B cell (primary cell): ENCODE measurements around the gene RORB. TPM values are rescaled to one million over a fixed set of nuclear protein-coding genes. Genes with fewer than 3 reads are reported as not detected.

Source experiments
- ATAC-seq: fragments of 200-7000 bp; cut with Tn5 transposase; one replicate; pipeline ENCODE4 v1.10.0; 2021; ENCODE audit warnings: low read depth, mild to moderate bottlenecking, moderate number of reproducible peaks, moderate library complexity
- CTCF ChIA-PET: fragments of 350-600 bp; sonication (Branson Sonifier 250); formaldehyde crosslinking; loops from one replicate; lab custom pipeline; 2021; ENCODE audit warnings: antibody characterized with exemption, inconsistent platforms; lab: Charles Lee
- POLR2A ChIA-PET: fragments of 350-600 bp; sonication (Branson Sonifier 250); formaldehyde crosslinking; loops from one replicate; lab custom pipeline; 2021; ENCODE audit warnings: antibody characterized with exemption; lab: Charles Lee
- DNase-seq: peaks from one replicate; pipeline ENCODE4 v3.0.0; 2013
- H2AFZ ChIP-seq: 2 replicates; pipeline ENCODE4 v1.6.1; 2012; ENCODE audit warnings: mild to moderate bottlenecking, low read depth, low read length; ENCODE audit not compliant: insufficient read depth, poor library complexity, severe bottlenecking
- H3K27ac ChIP-seq, 2 donors: 1 replicate in 1 of 2; 2 replicates in 1 of 2; pipeline ENCODE4 v1.5.1; 2012 to 2013; ENCODE audit warnings: low read length in 2 of 2, mild to moderate bottlenecking in 2 of 2, moderate library complexity in 1 of 2
- H3K27me3 ChIP-seq, 4 experiments: fragments of 200-600 bp in 1 of 4; sonication (generic) in 1 of 4; replicated peaks in 1 of 4; 1 replicate in 2 of 4; 2 replicates in 2 of 4; pipeline versions ENCODE4 v1.6.1 to v1.7.0; 2013 to 2016; ENCODE audit warnings: low read length in 3 of 4, mild to moderate bottlenecking in 2 of 4, mixed read lengths in 1 of 4, moderate library complexity in 1 of 4; ENCODE audit not compliant: insufficient read depth in 4 of 4, control insufficient read depth in 3 of 4; ENCODE audit errors: control extremely low read depth in 1 of 4
- H3K36me3 ChIP-seq, 2 experiments: replicated peaks in 1 of 2; 1 replicate in 1 of 2; 2 replicates in 1 of 2; pipeline versions ENCODE4 v1.6.1 to v1.7.1; 2013; ENCODE audit warnings: low read length in 1 of 2; ENCODE audit not compliant: insufficient read depth in 2 of 2, control insufficient read depth in 1 of 2; ENCODE audit errors: control extremely low read depth in 1 of 2, extremely low read depth in 1 of 2
- H3K4me1 ChIP-seq, 2 donors: fragments of 200-600 bp in 1 of 2; sonication (generic) in 1 of 2; 1 replicate in 1 of 2; 2 replicates in 1 of 2; pipeline versions ENCODE4 v1.5.1 to v1.6.1; 2013 to 2017; ENCODE audit warnings: low read length in 2 of 2; ENCODE audit not compliant: control insufficient read depth in 2 of 2, insufficient read depth in 2 of 2
- H3K4me2 ChIP-seq: replicated peaks from 2 replicates; pipeline ENCODE3; 2012; ENCODE audit warnings: mild to moderate bottlenecking, low read depth, low read length; ENCODE audit not compliant: poor library complexity, severe bottlenecking
- H3K4me3 ChIP-seq, 5 experiments: fragments of 200-600 bp in 1 of 5; sonication (generic) in 1 of 5; 1 replicate in 3 of 5; 2 replicates in 2 of 5; pipeline versions ENCODE4 v1.5.1 to v1.7.0; 2011 to 2016; ENCODE audit warnings: low read length in 4 of 5, mild to moderate bottlenecking in 4 of 5, low read depth in 2 of 5, control low read depth in 1 of 5, moderate library complexity in 1 of 5; ENCODE audit not compliant: insufficient read depth in 1 of 5; ENCODE audit errors: control extremely low read depth in 1 of 5, extremely low read depth in 1 of 5
- H3K79me2 ChIP-seq: fragments of 200-600 bp; sonication (generic); one replicate; pipeline ENCODE4 v1.6.0; 2016; ENCODE audit warnings: low read length; ENCODE audit not compliant: control insufficient read depth, insufficient read depth
- H3K9ac ChIP-seq: fragments of 200-600 bp; sonication (generic); 2 replicates; pipeline ENCODE4 v1.6.1; 2017; ENCODE audit warnings: mild to moderate bottlenecking, low read length, moderate library complexity
- H3K9me3 ChIP-seq, 3 donors: one replicate each; pipeline versions ENCODE4 v1.6.1 to v1.7.1; 2013; ENCODE audit warnings: low read length in 2 of 3; ENCODE audit not compliant: control insufficient read depth in 2 of 3, insufficient read depth in 1 of 3; ENCODE audit errors: control extremely low read depth in 1 of 3
- H4K20me1 ChIP-seq: 2 replicates; pipeline ENCODE4 v1.6.0; 2012; ENCODE audit warnings: mild to moderate bottlenecking, low read length; ENCODE audit not compliant: insufficient read depth, control insufficient read depth, poor library complexity, severe bottlenecking
- H3K27ac Mint-ChIP-seq: one replicate; pipeline ENCODE4 v1.8.0; 2021; ENCODE audit warnings: mixed read lengths
- H3K27me3 Mint-ChIP-seq: one replicate; pipeline ENCODE4 v1.8.0; 2021; ENCODE audit warnings: mixed read lengths
- H3K4me1 Mint-ChIP-seq: one replicate; pipeline ENCODE4 v1.8.0; 2021; ENCODE audit warnings: mixed read lengths
- H3K4me3 Mint-ChIP-seq: one replicate; pipeline ENCODE4 v1.8.0; 2021; ENCODE audit warnings: mixed read lengths
- H3K9me3 Mint-ChIP-seq: one replicate; pipeline ENCODE4 v1.8.0; 2022; ENCODE audit warnings: mixed read lengths; ENCODE audit not compliant: insufficient read depth
- CTCF ChIP-seq: fragments of 200-600 bp; IDR thresholded peaks from one replicate; pipeline ENCODE4 v1.8.0; 2022; ENCODE audit warnings: antibody characterized with exemption, mild to moderate bottlenecking
- EZH2 ChIP-seq: IDR thresholded peaks from 2 replicates; pipeline ENCODE4 v1.6.1; 2012; ENCODE audit warnings: borderline replicate concordance, low read depth, mild to moderate bottlenecking, moderate library complexity, low read length; ENCODE audit not compliant: insufficient read depth, poor library complexity, severe bottlenecking
- WGBS: methylation state at CpG from one replicate; pipeline ENCODE4 v1.1.5; 2013; ENCODE audit warnings: missing lambda C conversion rate; ENCODE audit not compliant: insufficient coverage; 5-methylcytosine and 5-hydroxymethylcytosine counted together
- intact Hi-C: fragments of 100-400 bp; cut with micrococcal nuclease; formaldehyde crosslinking; loops from one replicate; pipeline ENCODE4 v1.10.0; 2022
- polyA plus RNA-seq: library from polyadenylated mRNA; depleted of rRNA; stranded (reverse); fragments of >200 nt; gene quantifications from 2 replicates; pipeline ENCODE4 v1.2.3, GENCODE V29; 2012
- total RNA-seq, 2 donors: library from RNA; stranded (reverse); fragments of 120-200 nt in 1 of 2; gene quantifications; 1 replicate in 1 of 2; 2 replicates in 1 of 2; pipeline versions ENCODE4 v1.2.3 to v1.2.4, GENCODE V29; 2013 to 2022

Gene RORB
- total and polyA plus RNA-seq, 2 donors (not counting 1 experiment from before 2014, with no cell fraction given) = 0.01 TPM; not detected in 1

- Histone ChIP-seq H3K4me1 (no peaks in the 10 kb centered on the region), H3K4me3 (no peak overlapping the region), H3K79me2 (no peaks in the 10 kb centered on the region), H2AFZ (no peak overlapping the region), H3K27me3 (no peaks in the 10 kb centered on the region), H3K9me3 (no peaks in the 10 kb centered on the region), H3K4me2 (no peak overlapping the region), H3K36me3 (no peaks in the 10 kb centered on the region), H3K9ac (no peak overlapping the region), H4K20me1 (no peaks in the 10 kb centered on the region), H3K27ac (no peak overlapping the region)
- Mint-ChIP-seq H3K4me1 (no peaks in the 10 kb centered on the region), H3K27ac (no peak overlapping the region), H3K9me3 (no peaks in the 10 kb centered on the region), H3K4me3 (no peak overlapping the region), H3K27me3 (peaks cover 7% of the 10 kb centered on the region)
- ATAC-seq = no peak
- ChIA-PET CTCF (no interaction called here), POLR2A (no interaction called here)
- no peak for DNase-seq
- no peak for TF ChIP-seq EZH2
- no peak for TF ChIP-seq CTCF
- 63% methylated on average over 3 of the region's 4 CpGs for WGBS
- intact Hi-C loops = no loop called here
Measured at GRCh38 chr9:74666625-74667316, 169.6 kb downstream of the RORB start.

- no peak for TF ChIP-seq CTCF
- TF ChIP-seq EZH2 = no peak
- H3K4me1 Mint-ChIP-seq = no peaks in the 10 kb centered on the region
- ChIA-PET POLR2A (no interaction called here), CTCF (no interaction called here)
- H4K20me1 ChIP-seq = no peaks in the 10 kb centered on the region
- no peak overlapping the region for H3K4me3 Mint-ChIP-seq
- ATAC-seq (no peak), DNase-seq (no peak)
- H3K79me2 ChIP-seq = no peaks in the 10 kb centered on the region
- H3K27ac Mint-ChIP-seq = no peak overlapping the region
- H3K9ac ChIP-seq = no peak overlapping the region
- no peak overlapping the region for H3K4me2 ChIP-seq
- H3K27me3 ChIP-seq = no peaks in the 10 kb centered on the region
- WGBS = 70% methylated on average over 2 of the region's 2 CpGs
- H3K9me3 Mint-ChIP-seq = no peaks in the 10 kb centered on the region
- no peak overlapping the region for H3K27ac ChIP-seq
- H3K4me3 ChIP-seq = no peak overlapping the region
- no peak overlapping the region for H2AFZ ChIP-seq
- H3K4me1 ChIP-seq = no peaks in the 10 kb centered on the region
- no peaks in the 10 kb centered on the region for H3K9me3 ChIP-seq
- H3K36me3 ChIP-seq = no peaks in the 10 kb centered on the region
- peaks cover 14% of the 10 kb centered on the region for H3K27me3 Mint-ChIP-seq
- intact Hi-C loops = no loop called here
Measured at GRCh38 chr9:74672237-74672636, 175.1 kb downstream of the RORB start.
